GM10248 (cell line): ENCODE results near the gene ERG.

Source experiments
- CTCF ChIA-PET: fragments of 300-600 bp; sonication (Branson Sonifier 250); formaldehyde crosslinking; extraction: SDS; loops from one replicate; lab custom pipeline; 2021; ENCODE audit warnings: antibody characterized with exemption; lab: Yijun Ruan, JAX
- POLR2A ChIA-PET: fragments of 350-650 bp; sonication (Branson Sonifier 250); formaldehyde crosslinking; extraction: SDS; loops from one replicate; lab custom pipeline; 2020; ENCODE audit warnings: antibody characterized with exemption; lab: Yijun Ruan, JAX
- DNase-seq: peaks from one replicate; pipeline ENCODE4 v3.0.0; 2012; ENCODE audit errors: extremely low spot score
- CTCF ChIP-seq: IDR thresholded peaks from 2 replicates; pipeline ENCODE4 v1.5.1; 2012; ENCODE audit warnings: mild to moderate bottlenecking, low read depth; ENCODE audit errors: extremely low read depth, missing control alignments, control extremely low read depth

Gene ERG

GRCh38 chr21:38438462-38438893, 59.8 kb downstream of the ERG start:
- POLR2A ChIA-PET: no interaction called here
- CTCF ChIA-PET: interaction anchor here (1.4 to 1.8 kb wide), 2 partner anchors 10 to 14 kb away, joined by 3 to 4 read pairs; no protein-coding TSS in a partner anchor
- no peak for TF ChIP-seq CTCF
- DNase-seq: no peak

- no peak for DNase-seq
- ChIA-PET CTCF (no interaction called here), POLR2A (interaction anchor here (0.6 kb wide), 1 partner anchor 558 kb away, joined by 3 read pairs; no protein-coding TSS in a partner anchor)
Measured at GRCh38 chr21:38436341-38436740, 61.9 kb downstream of the ERG start.

GRCh38 chr21:38434913-38435533, 63.3 kb downstream of the ERG start:
- ChIA-PET POLR2A (no interaction called here), CTCF (interaction anchor here (1.0 kb wide), 1 partner anchor 340 kb away, joined by 3 read pairs; no protein-coding TSS in a partner anchor)
- no peak for TF ChIP-seq CTCF
- DNase-seq: no peak

More at GRCh38 chr21:38436341-38436740, 61.9 kb downstream of the ERG start:
- TF ChIP-seq CTCF: no peak

- POLR2A ChIA-PET: no interaction called here
- DNase-seq: no peak
- no peak for TF ChIP-seq CTCF
- CTCF ChIA-PET: no interaction called here
Measured at GRCh38 chr21:38433471-38433870, 64.8 kb downstream of the ERG start.

- CTCF ChIA-PET: interaction anchor here (1.6 kb wide), 1 partner anchor 74 kb away, joined by 3 read pairs; no protein-coding TSS in a partner anchor
- POLR2A ChIA-PET: no interaction called here
- no peak for TF ChIP-seq CTCF
- no peak for DNase-seq
Measured at GRCh38 chr21:38430401-38430984, 67.8 kb downstream of the ERG start.

GRCh38 chr21:38429011-38429410, 69.3 kb downstream of the ERG start:
- TF ChIP-seq CTCF: no peak
- DNase-seq: no peak
- ChIA-PET POLR2A (no interaction called here), CTCF (no interaction called here)
